ENCODE data around the gene SYCP2L.
"Not testable (repeated sequence)": the region's sequence is repeated elsewhere in the genome, so short reads cannot be mapped to it uniquely, and the experiment has no call there.

SYCP2L gene

GRCh38 chr6:10972196-10972595, 85.3 kb downstream of the SYCP2L start:
- no peak overlapping the region for H3K4me3 ChIP-seq (ENCODE audit: low read depth, low read length)
- TF ChIP-seq CTCF (IDR thresholded peaks at IDR 0.05; ENCODE audit: low read depth, low read length): no peak

GRCh38 chr6:10976571-10976970, 89.7 kb downstream of the SYCP2L start:
- TF ChIP-seq CTCF (IDR thresholded peaks at IDR 0.05; ENCODE audit: low read depth, low read length): no peak
- no peak overlapping the region for H3K4me3 ChIP-seq (ENCODE audit: low read depth, low read length)

GRCh38 chr6:10977231-10977968, 90.5 kb downstream of the SYCP2L start:
- H3K4me3 ChIP-seq (ENCODE audit: low read depth, low read length): no peak overlapping the region
- TF ChIP-seq CTCF (IDR thresholded peaks at IDR 0.05; ENCODE audit: low read depth, low read length): no peak

GRCh38 chr6:10979603-10980002, 92.8 kb downstream of the SYCP2L start:
- H3K4me3 ChIP-seq (ENCODE audit: low read depth, low read length): no peak overlapping the region
- no peak for TF ChIP-seq CTCF (IDR thresholded peaks at IDR 0.05; ENCODE audit: low read depth, low read length)

GRCh38 chr6:10981409-10981808, 94.6 kb downstream of the SYCP2L start:
- H3K4me3 ChIP-seq (ENCODE audit: low read depth, low read length): no peak overlapping the region
- TF ChIP-seq CTCF (IDR thresholded peaks at IDR 0.05; ENCODE audit: low read depth, low read length): no peak

GRCh38 chr6:10984959-10985358, 98.1 kb downstream of the SYCP2L start:
- not testable (repeated sequence) for H3K4me3 ChIP-seq (ENCODE audit: low read depth, low read length)

- TF ChIP-seq CTCF (IDR thresholded peaks at IDR 0.05; ENCODE audit: low read depth, low read length): no peak
- H3K4me3 ChIP-seq (ENCODE audit: low read depth, low read length): no peak overlapping the region
These were observed 102.7 kb downstream of the SYCP2L start for GRCh38 chr6:10989587-10989986.

- TF ChIP-seq CTCF (IDR thresholded peaks at IDR 0.05; ENCODE audit: low read depth, low read length): no peak
- H3K4me3 ChIP-seq (ENCODE audit: low read depth, low read length): no peak overlapping the region
These were observed 104.3 kb downstream of the SYCP2L start for GRCh38 chr6:10991115-10991514.
